Measurements from ENCODE around the gene UXT. TPM values are rescaled to one million over a fixed set of nuclear protein-coding genes. Genes with fewer than 3 reads are reported as not detected.

Gene UXT
- total RNA-seq, 1 experiment from 2014 or later = 178 TPM

- DNase-seq (ENCODE audit: low read depth) = no peak
Observed at GRCh38 chrX:47649781-47650163, 9.2 kb downstream of the UXT start.

GRCh38 chrX:47649271-47649670 lies 9.7 kb downstream of the UXT start:
- DNase-seq (ENCODE audit: low read depth) = no peak

GRCh38 chrX:47648376-47648775 lies 10.6 kb downstream of the UXT start:
- no peak for DNase-seq (ENCODE audit: low read depth)

- no peak for DNase-seq (ENCODE audit: low read depth)
Observed at GRCh38 chrX:47646636-47647035, 12.3 kb downstream of the UXT start.

GRCh38 chrX:47645530-47645929 lies 13.4 kb downstream of the UXT start:
- DNase-seq (ENCODE audit: low read depth) = no peak

- DNase-seq (ENCODE audit: low read depth) = no peak
Observed at GRCh38 chrX:47644557-47645091, 14.4 kb downstream of the UXT start.

GRCh38 chrX:47643926-47644325 lies 15.1 kb downstream of the UXT start:
- peak; percentile 14 for DNase-seq (ENCODE audit: low read depth)

- no peak for DNase-seq (ENCODE audit: low read depth)
Observed at GRCh38 chrX:47638816-47639215, 20.2 kb downstream of the UXT start.

- DNase-seq (ENCODE audit: low read depth) = no peak
Observed at GRCh38 chrX:47637546-47638195, 21.3 kb downstream of the UXT start.

GRCh38 chrX:47634871-47635575 lies 24.0 kb downstream of the UXT start:
- DNase-seq (ENCODE audit: low read depth) = no peak

- no peak for DNase-seq (ENCODE audit: low read depth)
Observed at GRCh38 chrX:47633689-47634590, 25.0 kb downstream of the UXT start.

- DNase-seq (ENCODE audit: low read depth) = no peak
Observed at GRCh38 chrX:47632666-47633065, 26.3 kb downstream of the UXT start.

GRCh38 chrX:47631676-47632075 lies 27.3 kb downstream of the UXT start:
- DNase-seq (ENCODE audit: low read depth) = no peak

GRCh38 chrX:47629419-47630200 lies 29.4 kb downstream of the UXT start, which contains the start of gene CFP:
Gene CFP, minus strand, starts transcription at chrX:47629930. Its CDS starts 86 bp downstream, at chrX:47629844.
- DNase-seq (ENCODE audit: low read depth) = no peak

- peak; percentile 15 for DNase-seq (ENCODE audit: low read depth)
Observed at GRCh38 chrX:47628982-47629381, 30.0 kb downstream of the UXT start.

- no peak for DNase-seq (ENCODE audit: low read depth)
Observed at GRCh38 chrX:47625365-47625764, 33.6 kb downstream of the UXT start.

- peak; percentile 61 for DNase-seq (ENCODE audit: low read depth)
Observed at GRCh38 chrX:47623540-47624027, 35.4 kb downstream of the UXT start.

- no peak for DNase-seq (ENCODE audit: low read depth)
Observed at GRCh38 chrX:47621851-47622250, 37.1 kb downstream of the UXT start.

- no peak for DNase-seq (ENCODE audit: low read depth)
Observed at GRCh38 chrX:47620303-47620685, 38.7 kb downstream of the UXT start.

- peak; percentile 66 for DNase-seq (ENCODE audit: low read depth)
Observed at GRCh38 chrX:47619486-47620302, 39.3 kb downstream of the UXT start, which contains the start of gene SYN1. Gene SYN1, minus strand, starts transcription at chrX:47619857. Its CDS starts 129 bp downstream, at chrX:47619728.

Data from M059J (cell line).